CD14-positive monocyte (primary cell): ENCODE measurements around the gene CBX4. TPM values are rescaled to one million over a fixed set of nuclear protein-coding genes. Genes with fewer than 3 reads are reported as not detected.

ENCODE experiments used
- DNase-seq, 3 donors: peaks; one replicate each; pipeline ENCODE4 v3.0.0-alpha.2; 2011 to 2022
- H2AFZ ChIP-seq: 2 replicates; pipeline ENCODE4 v1.6.0; 2012; ENCODE audit warnings: mild to moderate bottlenecking, low read depth, low read length, inconsistent platforms; ENCODE audit not compliant: insufficient read depth, poor library complexity, severe bottlenecking
- H3K27ac ChIP-seq, 2 donors: 1 replicate in 1 of 2; 2 replicates in 1 of 2; pipeline ENCODE4 v1.5.1; 2012 to 2013; ENCODE audit warnings: low read length in 2 of 2, control low read depth in 1 of 2, inconsistent platforms in 1 of 2, low read depth in 1 of 2, mild to moderate bottlenecking in 1 of 2
- H3K27me3 ChIP-seq, 2 donors: one replicate each; pipeline versions ENCODE4 v1.6.0 to v1.6.1; 2011 to 2013; ENCODE audit warnings: low read length in 2 of 2; ENCODE audit not compliant: control insufficient read depth in 2 of 2, insufficient read depth in 2 of 2
- H3K36me3 ChIP-seq, 2 donors: replicated peaks in 1 of 2; 1 replicate in 1 of 2; 2 replicates in 1 of 2; pipeline versions ENCODE4 v1.5.1 to v1.6.1; 2012 to 2013; ENCODE audit warnings: low read length in 2 of 2, control low read depth in 1 of 2, inconsistent platforms in 1 of 2, mild to moderate bottlenecking in 1 of 2; ENCODE audit not compliant: insufficient read depth in 2 of 2, control insufficient read depth in 1 of 2
- H3K4me1 ChIP-seq, 2 donors: 1 replicate in 1 of 2; 2 replicates in 1 of 2; pipeline versions ENCODE4 v1.5.1 to v1.6.1; 2012 to 2013; ENCODE audit warnings: low read length in 2 of 2, control low read depth in 1 of 2, inconsistent platforms in 1 of 2, mild to moderate bottlenecking in 1 of 2, moderate library complexity in 1 of 2; ENCODE audit not compliant: insufficient read depth in 2 of 2, control insufficient read depth in 1 of 2
- H3K4me2 ChIP-seq: replicated peaks from 2 replicates; pipeline ENCODE3; 2012; ENCODE audit warnings: low read length, moderate library complexity, mild to moderate bottlenecking; ENCODE audit not compliant: poor library complexity, severe bottlenecking; ENCODE audit errors: extremely low read depth
- H3K4me3 ChIP-seq, 3 experiments: fragments of 200-600 bp in 1 of 3; sonication (generic) in 1 of 3; replicated peaks in 1 of 3; 1 replicate in 2 of 3; 2 replicates in 1 of 3; pipeline ENCODE4 v1.5.1; 2011 to 2013; ENCODE audit warnings: low read length in 3 of 3, mild to moderate bottlenecking in 3 of 3, control low read depth in 2 of 3, low read depth in 2 of 3, inconsistent platforms in 1 of 3, moderate library complexity in 1 of 3
- H3K79me2 ChIP-seq: 2 replicates; pipeline ENCODE4 v1.6.0; 2012; ENCODE audit warnings: mild to moderate bottlenecking, control low read depth, inconsistent platforms, low read length, moderate library complexity; ENCODE audit not compliant: insufficient read depth
- H3K9ac ChIP-seq: 2 replicates; pipeline ENCODE4 v1.6.0; 2017; ENCODE audit warnings: low read length, mild to moderate bottlenecking; ENCODE audit not compliant: insufficient read depth, poor library complexity, severe bottlenecking
- H3K9me3 ChIP-seq, 2 donors: replicated peaks in 1 of 2; 1 replicate in 1 of 2; 2 replicates in 1 of 2; pipeline versions ENCODE4 v1.5.1 to v1.6.1; 2012 to 2013; ENCODE audit warnings: low read length in 2 of 2, control low read depth in 1 of 2; ENCODE audit not compliant: control insufficient read depth in 1 of 2, insufficient read depth in 1 of 2
- H4K20me1 ChIP-seq: 2 replicates; pipeline ENCODE4 v1.6.0; 2012; ENCODE audit warnings: mild to moderate bottlenecking, low read length, control low read depth, moderate library complexity; ENCODE audit not compliant: insufficient read depth
- H3K27ac Mint-ChIP-seq, 7 donors: one replicate each; pipeline ENCODE4 v1.8.0; 2020; ENCODE audit warnings: mild to moderate bottlenecking in 7 of 7, mixed read lengths in 7 of 7, moderate library complexity in 6 of 7, inconsistent platforms in 2 of 7
- H3K27me3 Mint-ChIP-seq, 3 donors: one replicate each; pipeline ENCODE4 v1.8.0; 2021 to 2022; ENCODE audit warnings: low read depth in 3 of 3, mild to moderate bottlenecking in 3 of 3, mixed read lengths in 3 of 3, moderate library complexity in 3 of 3, inconsistent platforms in 1 of 3
- H3K36me3 Mint-ChIP-seq, 2 donors: one replicate each; pipeline ENCODE4 v1.8.0; 2020; ENCODE audit warnings: mixed read lengths in 2 of 2, inconsistent platforms in 1 of 2, mild to moderate bottlenecking in 1 of 2
- H3K4me1 Mint-ChIP-seq: one replicate; pipeline ENCODE4 v1.8.0; 2020; ENCODE audit warnings: mild to moderate bottlenecking, mixed read lengths
- H3K4me3 Mint-ChIP-seq, 2 donors: one replicate each; pipeline ENCODE4 v1.8.0; 2020; ENCODE audit warnings: mild to moderate bottlenecking in 2 of 2, mixed read lengths in 2 of 2, moderate library complexity in 1 of 2
- H3K9me3 Mint-ChIP-seq, 7 donors: one replicate each; pipeline ENCODE4 v1.8.0; 2020 to 2022; ENCODE audit warnings: mixed read lengths in 7 of 7, mild to moderate bottlenecking in 6 of 7, moderate library complexity in 6 of 7, inconsistent platforms in 2 of 7
- CTCF ChIP-seq: fragments of 200-600 bp; IDR thresholded peaks from one replicate; pipeline ENCODE4 v1.8.0; 2022; ENCODE audit warnings: antibody characterized with exemption, mild to moderate bottlenecking
- WGBS: methylation state at CpG from one replicate; pipeline ENCODE4 v1.1.5; 2013; ENCODE audit warnings: missing lambda C conversion rate; ENCODE audit not compliant: insufficient coverage; 5-methylcytosine and 5-hydroxymethylcytosine counted together
- intact Hi-C, 2 donors: fragments of 100-400 bp; cut with micrococcal nuclease; formaldehyde crosslinking; loops; one replicate each; pipeline versions ENCODE4 v1.15.0 to v1.15.1; 2023
- polyA plus RNA-seq, 3 donors: library from polyadenylated mRNA; depleted of rRNA in 1 of 3; unstranded in 2 of 3; stranded (reverse) in 1 of 3; fragments of 300-500 nt in 2 of 3; fragments of >200 nt in 1 of 3; fragmentation: Illumina TruSeq in 2 of 3; gene quantifications; 1 replicate in 2 of 3; 2 replicates in 1 of 3; pipeline ENCODE4 v1.2.3, GENCODE V29; 2012 to 2021

CBX4 gene
- polyA plus RNA-seq, 3 donors: 1.4 to 82.8 (median 3.6) TPM

- H3K27me3 Mint-ChIP-seq: peaks cover 70 to 92% (median 79%) of the 10 kb centered on the region in 3 donors
- H3K27ac Mint-ChIP-seq: peak overlapping the region in 1 of 7 donors; percentile 61
- H3K4me2 ChIP-seq: peak overlapping the region; percentile 14
- H3K79me2 ChIP-seq: no peaks in the 10 kb centered on the region
- peak overlapping the region in 1 of 3 experiments; percentile 14 for H3K4me3 ChIP-seq
- H3K4me1 ChIP-seq: peaks cover 32 to 42% of the 10 kb centered on the region in 2 donors
- DNase-seq: no peak
- peaks cover 4 to 50% of the 10 kb centered on the region in 2 donors for H3K9me3 ChIP-seq
- peaks cover 0 to 47% (median 32%) of the 10 kb centered on the region in 7 donors for H3K9me3 Mint-ChIP-seq
- peaks cover 32% of the 10 kb centered on the region for H3K4me1 Mint-ChIP-seq
- H4K20me1 ChIP-seq: peaks cover 31% of the 10 kb centered on the region
- intact Hi-C loops: loop anchor here (2.0 kb wide), 1 partner anchor 15 kb away; the partner anchor contains the start of gene CBX8 (in 2 of the 2)
- H3K27me3 ChIP-seq: peaks cover 77 to 88% of the 10 kb centered on the region in 2 donors
- no peaks in the 10 kb centered on the region for H3K36me3 ChIP-seq
- 3% methylated on average over 12 of the region's 20 CpGs for WGBS
- H3K36me3 Mint-ChIP-seq: peaks cover 6 to 22% of the 10 kb centered on the region in 2 donors
- no peak for TF ChIP-seq CTCF
- no peak overlapping the region for H3K9ac ChIP-seq
- no peak overlapping the region for H2AFZ ChIP-seq
- H3K27ac ChIP-seq: no peak overlapping the region
- peak overlapping the region; percentile 37 to 82 for H3K4me3 Mint-ChIP-seq
Measured at GRCh38 chr17:79811868-79812352, 27.3 kb downstream of the CBX4 start.

GRCh38 chr17:79811011-79811867, 28.0 kb downstream of the CBX4 start:
- H3K4me2 ChIP-seq: peak overlapping the region; percentile 14
- peaks cover 7 to 45% of the 10 kb centered on the region in 2 donors for H3K9me3 ChIP-seq
- Mint-ChIP-seq H3K4me3 (peak overlapping the region in 1 of 2 donors; percentile 82), H3K36me3 (peaks cover 11 to 20% of the 10 kb centered on the region in 2 donors), H3K4me1 (peaks cover 37% of the 10 kb centered on the region), H3K27ac (no peak overlapping the region), H3K27me3 (peaks cover 70 to 92% (median 79%) of the 10 kb centered on the region in 3 donors), H3K9me3 (peaks cover 0 to 46% (median 33%) of the 10 kb centered on the region in 7 donors)
- H4K20me1 ChIP-seq: peaks cover 35% of the 10 kb centered on the region
- peak overlapping the region in 1 of 3 experiments; percentile 14 for H3K4me3 ChIP-seq
- peak in 1 of 3 donors; percentile 43 for DNase-seq
- H3K36me3 ChIP-seq: no peaks in the 10 kb centered on the region
- H3K9ac ChIP-seq: no peak overlapping the region
- peak; percentile 66 for TF ChIP-seq CTCF
- no peaks in the 10 kb centered on the region for H3K79me2 ChIP-seq
- WGBS: 2% methylated on average over 53 of the region's 66 CpGs
- intact Hi-C loops: loop anchor here (2.0 kb wide), 1 partner anchor 14 kb away; the partner anchor contains the start of gene CBX8 (in 2 of the 2)
- H3K4me1 ChIP-seq: peaks cover 36 to 47% of the 10 kb centered on the region in 2 donors
- H2AFZ ChIP-seq: no peak overlapping the region
- H3K27ac ChIP-seq: no peak overlapping the region
- H3K27me3 ChIP-seq: peaks cover 77 to 88% of the 10 kb centered on the region in 2 donors
